Lung (tissue), 12 donors: Measurements from ENCODE around the gene AGFG2. TPM values are rescaled to one million over a fixed set of nuclear protein-coding genes. Genes with fewer than 3 reads are reported as not detected.

Experiments used
- ATAC-seq: fragments of 200-7000 bp; cut with Tn5 transposase; one replicate; pipeline ENCODE4 v1.9.1; 2020; ENCODE audit warnings: moderate number of reproducible peaks; ENCODE audit not compliant: insufficient read depth, low FRiP score
- DNase-seq, 3 donors: peaks; one replicate each; pipeline ENCODE4 v3.0.0-alpha.2; 2013 to 2017
- H3K27ac ChIP-seq, 2 donors: one replicate each; pipeline ENCODE4 v1.5.1; 2013; ENCODE audit warnings: mild to moderate bottlenecking in 2 of 2, moderate library complexity in 2 of 2, control low read depth in 1 of 2, inconsistent platforms in 1 of 2, low read depth in 1 of 2, low read length in 1 of 2
- H3K27me3 ChIP-seq, 3 donors: one replicate each; pipeline ENCODE4 v1.5.1; 2013; ENCODE audit warnings: low read length in 2 of 3; ENCODE audit not compliant: control insufficient read depth in 3 of 3, insufficient read depth in 3 of 3
- H3K36me3 ChIP-seq, 4 donors: one replicate each; pipeline ENCODE4 v1.5.1; 2013; ENCODE audit warnings: low read length in 4 of 4, mild to moderate bottlenecking in 1 of 4, moderate library complexity in 1 of 4; ENCODE audit not compliant: control insufficient read depth in 4 of 4, insufficient read depth in 4 of 4
- H3K4me1 ChIP-seq, 5 donors: one replicate each; pipeline ENCODE4 v1.5.1; 2013; ENCODE audit warnings: low read length in 5 of 5, mild to moderate bottlenecking in 2 of 5, moderate library complexity in 1 of 5; ENCODE audit not compliant: control insufficient read depth in 5 of 5, insufficient read depth in 5 of 5
- H3K4me3 ChIP-seq: one replicate; pipeline ENCODE4 v1.5.1; 2013; ENCODE audit warnings: mild to moderate bottlenecking, control low read depth, moderate library complexity
- H3K9ac ChIP-seq, 2 donors: one replicate each; pipeline ENCODE4 v1.5.1; 2013; ENCODE audit warnings: low read length in 2 of 2, control low read depth in 1 of 2; ENCODE audit not compliant: insufficient read depth in 1 of 2
- H3K9me3 ChIP-seq, 4 donors: one replicate each; pipeline ENCODE4 v1.5.1; 2013; ENCODE audit warnings: low read length in 3 of 4, mild to moderate bottlenecking in 1 of 4, moderate library complexity in 1 of 4; ENCODE audit not compliant: control insufficient read depth in 4 of 4, insufficient read depth in 3 of 4
- CTCF ChIP-seq: IDR thresholded peaks from 2 replicates; pipeline ENCODE4 v1.5.1; 2012; ENCODE audit warnings: mild to moderate bottlenecking; ENCODE audit errors: control extremely low read depth, extremely low read depth
- WGBS, 2 donors: extraction: QIAGEN DNeasy Blood & Tissue Kit; methylation state at CpG; one replicate each; pipeline ENCODE4 v1.1.7; 2013; 5-methylcytosine and 5-hydroxymethylcytosine counted together
- polyA plus RNA-seq, 2 donors: library from polyadenylated mRNA; stranded (reverse); fragments of 200-250 nt; gene quantifications; one replicate each; pipeline ENCODE4 v1.2.1, GENCODE V29; 2013
- total RNA-seq, 2 donors: library from RNA; depleted of rRNA in 1 of 2; stranded (reverse); fragments of >200 nt in 1 of 2; gene quantifications; one replicate each; pipeline ENCODE4 v1.2.1, GENCODE V29; 2014 to 2021
- donor health status: control.
- donor health status: control.
- donor health status: Bipolar disorder and iron deficiency.
- donor health status: healthy.
- donor health status: DM: yes; HTN: yes; CAD: no.

The AGFG2 gene
- total and polyA plus RNA-seq, 4 donors: 15.9 to 36.0 (median 19.7) TPM

- peak; percentile 99 to 100 (median 100) for DNase-seq
These were observed 73.2 kb downstream of the AGFG2 start, which contains the start of gene MOSPD3 for GRCh38 chr7:100611983-100612729. Gene MOSPD3 (plus strand): TSS chr7:100612540. CDS start chr7:100612792, 252 bp downstream.

GRCh38 chr7:100612730-100613390, 73.9 kb downstream of the AGFG2 start:
- DNase-seq: no peak
- no peak for ATAC-seq
- H3K36me3 ChIP-seq: peaks cover 0 to 9% (median under 1%) of the 10 kb centered on the region in 4 donors
- no peaks in the 10 kb centered on the region for H3K9me3 ChIP-seq
- H3K27me3 ChIP-seq: no peaks in the 10 kb centered on the region
- peaks cover 0 to 11% (median 7%) of the 10 kb centered on the region in 5 donors for H3K4me1 ChIP-seq
- 3 to 4% methylated on average over 29 of the region's 29 CpGs for WGBS, 2 donors
- no peak overlapping the region for H3K27ac ChIP-seq
- peak overlapping the region; percentile 56 for H3K4me3 ChIP-seq
- no peak for TF ChIP-seq CTCF
- H3K9ac ChIP-seq: peak overlapping the region in 1 of 2 donors; percentile 81

More at GRCh38 chr7:100611983-100612729, 73.2 kb downstream of the AGFG2 start, which contains the start of gene MOSPD3:
- H3K36me3 ChIP-seq: peaks cover 0 to 9% (median 3%) of the 10 kb centered on the region in 4 donors
- H3K9ac ChIP-seq: peak within 1 kb of the TSS; percentile 67 to 81
- H3K27me3 ChIP-seq: no peaks in the 10 kb centered on the region
- peak; percentile 98 for ATAC-seq
- H3K9me3 ChIP-seq: no peaks in the 10 kb centered on the region
- H3K4me1 ChIP-seq: peaks cover 0 to 11% (median 7%) of the 10 kb centered on the region in 5 donors
- WGBS, 2 donors: 0% methylated on average over 61 of the region's 61 CpGs
- peak within 1 kb of the TSS; percentile 87 to 93 for H3K27ac ChIP-seq
- peak within 1 kb of the TSS; percentile 65 for H3K4me3 ChIP-seq
- no peak for TF ChIP-seq CTCF

GRCh38 chr7:100613412-100614175, 74.6 kb downstream of the AGFG2 start:
- H3K9ac ChIP-seq: peak overlapping the region in 1 of 2 donors; percentile 1
- ATAC-seq: no peak
- WGBS, 2 donors: 72 to 87% methylated on average over 13 of the region's 13 CpGs

More at GRCh38 chr7:100613412-100614175, 74.6 kb downstream of the AGFG2 start:
- Histone ChIP-seq H3K9me3 (no peaks in the 10 kb centered on the region), H3K4me1 (peaks cover 0 to 11% (median 7%) of the 10 kb centered on the region in 5 donors), H3K27me3 (no peaks in the 10 kb centered on the region), H3K27ac (no peak overlapping the region), H3K4me3 (no peak overlapping the region), H3K36me3 (peaks cover 0 to 9% (median 0%) of the 10 kb centered on the region in 4 donors)
- no peak for TF ChIP-seq CTCF
- no peak for DNase-seq
